ENCODE measurements around the gene NR1H2.
"Not testable (repeated sequence)": the region's sequence is repeated elsewhere in the genome, so short reads cannot be mapped to it uniquely, and the experiment has no call there.

NR1H2 gene

GRCh38 chr19:50378863-50379236 is 2.6 kb downstream of the NR1H2 start:
- no peak for DNase-seq

- no peak for DNase-seq
Measured at GRCh38 chr19:50379602-50380001, 3.3 kb downstream of the NR1H2 start.

GRCh38 chr19:50380137-50380536 is 3.9 kb downstream of the NR1H2 start:
- no peak for DNase-seq

GRCh38 chr19:50380751-50381151 is 4.5 kb downstream of the NR1H2 start:
- no peak for DNase-seq

- no peak for DNase-seq
Measured at GRCh38 chr19:50381881-50382729, 5.8 kb downstream of the NR1H2 start.

GRCh38 chr19:50383001-50383851 is 7.0 kb downstream of the NR1H2 start:
- no peak for DNase-seq

- DNase-seq: peak; percentile 98 to 100 (median 99)
Measured at GRCh38 chr19:50383852-50384684, 7.8 kb downstream of the NR1H2 start, which contains the start of gene POLD1. TSS of gene POLD1 (plus strand) at chr19:50384347. CDS start at chr19:50398852, 14,505 bp downstream.

- DNase-seq: peak; percentile 79 to 87 (median 80)
Measured at GRCh38 chr19:50384685-50385535, 8.7 kb downstream of the NR1H2 start.

GRCh38 chr19:50387176-50387867 is 11.1 kb downstream of the NR1H2 start:
- DNase-seq: peak; percentile 85 to 86 (median 85)

- no peak for DNase-seq
Measured at GRCh38 chr19:50387868-50388245, 11.6 kb downstream of the NR1H2 start.

GRCh38 chr19:50390295-50390694 is 14.0 kb downstream of the NR1H2 start:
- not testable (repeated sequence) for DNase-seq

GRCh38 chr19:50390952-50391351 is 14.7 kb downstream of the NR1H2 start:
- DNase-seq: not testable (repeated sequence)

GRCh38 chr19:50392759-50393158 is 16.5 kb downstream of the NR1H2 start:
- no peak for DNase-seq

GRCh38 chr19:50393589-50393988 is 17.3 kb downstream of the NR1H2 start:
- DNase-seq: no peak

- no peak for DNase-seq
Measured at GRCh38 chr19:50394017-50394416, 17.8 kb downstream of the NR1H2 start.

- DNase-seq: no peak
Measured at GRCh38 chr19:50398675-50399367, 22.6 kb downstream of the NR1H2 start.

GRCh38 chr19:50399368-50399745 is 23.1 kb downstream of the NR1H2 start:
- no peak for DNase-seq

GRCh38 chr19:50401605-50402450 is 25.6 kb downstream of the NR1H2 start:
- no peak for DNase-seq

- DNase-seq: no peak
Measured at GRCh38 chr19:50402544-50403301, 26.5 kb downstream of the NR1H2 start.
